ENCODE data around the gene GNB1L.

- no peak for TF ChIP-seq ZNF274 (IDR thresholded peaks at IDR 0.05; ENCODE audit: low read depth, low read length)
- TF ChIP-seq YY1 (IDR thresholded peaks at IDR 0.05; ENCODE audit: insufficient read depth, insufficient read length): no peak
These were observed 29.7 kb downstream of the GNB1L start for GRCh38 chr22:19824926-19825339.

Data from NT2/D1 (cell line).